ENCODE measurements around the gene ITGAX.

DNA sequence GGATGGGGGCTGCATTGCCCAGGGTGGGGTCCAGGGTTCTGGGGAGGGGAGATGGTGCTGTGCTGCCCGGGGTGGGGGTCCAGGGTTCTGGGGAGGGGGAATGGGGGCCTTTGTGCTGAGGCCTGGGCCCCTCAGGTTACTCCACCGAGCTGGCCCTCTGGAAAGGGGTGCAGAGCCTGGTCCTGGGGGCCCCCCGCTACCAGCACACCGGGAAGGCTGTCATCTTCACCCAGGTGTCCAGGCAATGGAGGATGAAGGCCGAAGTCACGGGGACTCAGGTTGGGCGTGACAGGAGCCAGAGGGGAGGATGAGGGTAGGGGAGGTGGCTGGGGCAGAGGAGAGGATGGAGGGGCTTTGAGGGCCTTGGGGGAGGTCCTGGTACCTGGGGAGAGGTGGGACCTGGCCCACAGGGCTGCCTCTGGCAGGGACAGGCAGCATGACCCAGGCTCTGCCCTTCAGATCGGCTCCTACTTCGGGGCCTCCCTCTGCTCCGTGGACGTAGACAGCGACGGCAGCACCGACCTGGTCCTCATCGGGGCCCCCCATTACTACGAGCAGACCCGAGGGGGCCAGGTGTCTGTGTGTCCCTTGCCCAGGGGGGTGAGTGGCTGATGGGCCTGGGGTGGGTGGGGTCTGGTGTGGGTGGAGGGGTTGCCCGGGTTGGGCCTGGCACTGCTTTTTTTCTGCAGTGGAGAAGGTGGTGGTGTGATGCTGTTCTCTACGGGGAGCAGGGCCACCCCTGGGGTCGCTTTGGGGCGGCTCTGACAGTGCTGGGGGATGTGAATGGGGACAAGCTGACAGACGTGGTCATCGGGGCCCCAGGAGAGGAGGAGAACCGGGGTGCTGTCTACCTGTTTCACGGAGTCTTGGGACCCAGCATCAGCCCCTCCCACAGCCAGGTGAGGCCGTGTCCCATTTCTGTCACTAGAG is 7.8 kb downstream of the ITGAX start:
- TF ChIP-seq, protein P1, sequence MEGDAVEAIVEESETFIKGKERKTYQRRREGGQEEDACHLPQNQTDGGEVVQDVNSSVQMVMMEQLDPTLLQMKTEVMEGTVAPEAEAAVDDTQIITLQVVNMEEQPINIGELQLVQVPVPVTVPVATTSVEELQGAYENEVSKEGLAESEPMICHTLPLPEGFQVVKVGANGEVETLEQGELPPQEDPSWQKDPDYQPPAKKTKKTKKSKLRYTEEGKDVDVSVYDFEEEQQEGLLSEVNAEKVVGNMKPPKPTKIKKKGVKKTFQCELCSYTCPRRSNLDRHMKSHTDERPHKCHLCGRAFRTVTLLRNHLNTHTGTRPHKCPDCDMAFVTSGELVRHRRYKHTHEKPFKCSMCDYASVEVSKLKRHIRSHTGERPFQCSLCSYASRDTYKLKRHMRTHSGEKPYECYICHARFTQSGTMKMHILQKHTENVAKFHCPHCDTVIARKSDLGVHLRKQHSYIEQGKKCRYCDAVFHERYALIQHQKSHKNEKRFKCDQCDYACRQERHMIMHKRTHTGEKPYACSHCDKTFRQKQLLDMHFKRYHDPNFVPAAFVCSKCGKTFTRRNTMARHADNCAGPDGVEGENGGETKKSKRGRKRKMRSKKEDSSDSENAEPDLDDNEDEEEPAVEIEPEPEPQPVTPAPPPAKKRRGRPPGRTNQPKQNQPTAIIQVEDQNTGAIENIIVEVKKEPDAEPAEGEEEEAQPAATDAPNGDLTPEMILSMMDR (IDR thresholded peaks at IDR 0.05 in 8 of 11, conservative IDR thresholded peaks at IDR 0.05 in 3 of 11): no peak
- no peak for TF ChIP-seq POLR2A (IDR thresholded peaks at IDR 0.05)
- peak in 1 of 3 donors; percentile 5 for TF ChIP-seq POLR2AphosphoS5 (IDR thresholded peaks at IDR 0.05)
